Mucosa of descending colon (tissue), 3 donors: ENCODE results near the gene SFXN3. TPM values are rescaled to one million over a fixed set of nuclear protein-coding genes. Genes with fewer than 3 reads are reported as not detected.
A peak's percentile ranks its signal among the peaks of the same experiment; 100 is the strongest.

Experiments used
- ATAC-seq: fragments of 200-7000 bp; cut with Tn5 transposase; one replicate; pipeline ENCODE4 v1.9.1; 2020; ENCODE audit warnings: mild to moderate bottlenecking, moderate library complexity
- DNase-seq, 3 donors: peaks; one replicate each; pipeline ENCODE4 v3.0.0-alpha.2; 2020
- H3K36me3 ChIP-seq: fragments of 200-600 bp; one replicate; pipeline ENCODE4 v1.8.0; 2021; ENCODE audit warnings: low read depth, mild to moderate bottlenecking
- H3K4me1 ChIP-seq: fragments of 200-600 bp; one replicate; pipeline ENCODE4 v1.8.0; 2021; ENCODE audit warnings: low read depth, mild to moderate bottlenecking
- H3K4me3 ChIP-seq: fragments of 200-600 bp; one replicate; pipeline ENCODE4 v1.8.0; 2021; ENCODE audit warnings: mild to moderate bottlenecking
- H3K9me3 ChIP-seq: fragments of 200-600 bp; one replicate; pipeline ENCODE4 v1.8.0; 2021; ENCODE audit warnings: mild to moderate bottlenecking
- intact Hi-C, 2 donors: fragments of 100-400 bp; cut with DNase I in 1 of 2; cut with micrococcal nuclease in 1 of 2; formaldehyde crosslinking; loops; one replicate each; pipeline versions ENCODE4 v1.11.0 to v1.11.1; 2022; cut with DNase I, micrococcal nuclease
- total RNA-seq, 3 donors: library from RNA; stranded (reverse); fragmentation: NEBNext Ultra II Directional in 2 of 3; extraction: Animal tissue kit (Norgen Biotek cat#: 25700) in 2 of 3; gene quantifications; one replicate each; pipeline versions ENCODE4 v1.2.1 to v1.2.4, GENCODE V29; 2021 to 2023
- TF ChIP-seq, protein P1 (sequence below): fragments of 200-600 bp; IDR thresholded peaks from one replicate; pipeline ENCODE4 v1.8.0; 2022; ENCODE audit warnings: antibody characterized with exemption, mild to moderate bottlenecking
- donor health status: DM: no; HTN: no; CAD: no; lungs with moderate emphysema.
- donor health status: DM: no; HTN: no; CAD: no.
- donor health status: DM: no; HTN: yes; CAD: no.

Gene SFXN3
- total RNA-seq, 3 donors from 2014 or later, result 8.7 to 28.7 (median 28.0) TPM

DNA sequence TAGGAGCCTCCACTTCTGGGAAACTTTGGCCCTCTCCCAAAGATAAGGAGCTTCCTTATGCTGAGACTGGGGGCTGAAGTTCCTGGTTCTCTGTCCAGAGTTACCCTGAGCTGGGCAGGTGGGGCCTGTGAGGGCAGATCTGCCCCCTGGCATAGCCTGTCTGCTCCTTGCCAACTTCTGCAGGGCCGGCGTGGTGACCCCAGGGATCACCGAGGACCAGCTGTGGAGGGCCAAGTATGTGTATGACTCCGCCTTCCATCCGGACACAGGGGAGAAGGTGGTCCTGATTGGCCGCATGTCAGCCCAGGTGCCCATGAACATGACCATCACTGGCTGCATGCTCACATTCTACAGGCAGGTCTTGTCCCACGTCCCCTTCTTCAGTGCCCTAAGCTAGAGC lies 4.3 kb downstream of the SFXN3 start:
- peaks cover 27% of the 10 kb centered on the region for H3K4me1 ChIP-seq
- DNase-seq, result peak in 1 of 3 donors; percentile 42
- no peaks in the 10 kb centered on the region for H3K36me3 ChIP-seq
- H3K4me3 ChIP-seq, result no peak overlapping the region
- TF ChIP-seq, protein P1, sequence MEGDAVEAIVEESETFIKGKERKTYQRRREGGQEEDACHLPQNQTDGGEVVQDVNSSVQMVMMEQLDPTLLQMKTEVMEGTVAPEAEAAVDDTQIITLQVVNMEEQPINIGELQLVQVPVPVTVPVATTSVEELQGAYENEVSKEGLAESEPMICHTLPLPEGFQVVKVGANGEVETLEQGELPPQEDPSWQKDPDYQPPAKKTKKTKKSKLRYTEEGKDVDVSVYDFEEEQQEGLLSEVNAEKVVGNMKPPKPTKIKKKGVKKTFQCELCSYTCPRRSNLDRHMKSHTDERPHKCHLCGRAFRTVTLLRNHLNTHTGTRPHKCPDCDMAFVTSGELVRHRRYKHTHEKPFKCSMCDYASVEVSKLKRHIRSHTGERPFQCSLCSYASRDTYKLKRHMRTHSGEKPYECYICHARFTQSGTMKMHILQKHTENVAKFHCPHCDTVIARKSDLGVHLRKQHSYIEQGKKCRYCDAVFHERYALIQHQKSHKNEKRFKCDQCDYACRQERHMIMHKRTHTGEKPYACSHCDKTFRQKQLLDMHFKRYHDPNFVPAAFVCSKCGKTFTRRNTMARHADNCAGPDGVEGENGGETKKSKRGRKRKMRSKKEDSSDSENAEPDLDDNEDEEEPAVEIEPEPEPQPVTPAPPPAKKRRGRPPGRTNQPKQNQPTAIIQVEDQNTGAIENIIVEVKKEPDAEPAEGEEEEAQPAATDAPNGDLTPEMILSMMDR, result no peak
- ATAC-seq, result no peak
- intact Hi-C loops, result no loop called here
- no peaks in the 10 kb centered on the region for H3K9me3 ChIP-seq

DNA sequence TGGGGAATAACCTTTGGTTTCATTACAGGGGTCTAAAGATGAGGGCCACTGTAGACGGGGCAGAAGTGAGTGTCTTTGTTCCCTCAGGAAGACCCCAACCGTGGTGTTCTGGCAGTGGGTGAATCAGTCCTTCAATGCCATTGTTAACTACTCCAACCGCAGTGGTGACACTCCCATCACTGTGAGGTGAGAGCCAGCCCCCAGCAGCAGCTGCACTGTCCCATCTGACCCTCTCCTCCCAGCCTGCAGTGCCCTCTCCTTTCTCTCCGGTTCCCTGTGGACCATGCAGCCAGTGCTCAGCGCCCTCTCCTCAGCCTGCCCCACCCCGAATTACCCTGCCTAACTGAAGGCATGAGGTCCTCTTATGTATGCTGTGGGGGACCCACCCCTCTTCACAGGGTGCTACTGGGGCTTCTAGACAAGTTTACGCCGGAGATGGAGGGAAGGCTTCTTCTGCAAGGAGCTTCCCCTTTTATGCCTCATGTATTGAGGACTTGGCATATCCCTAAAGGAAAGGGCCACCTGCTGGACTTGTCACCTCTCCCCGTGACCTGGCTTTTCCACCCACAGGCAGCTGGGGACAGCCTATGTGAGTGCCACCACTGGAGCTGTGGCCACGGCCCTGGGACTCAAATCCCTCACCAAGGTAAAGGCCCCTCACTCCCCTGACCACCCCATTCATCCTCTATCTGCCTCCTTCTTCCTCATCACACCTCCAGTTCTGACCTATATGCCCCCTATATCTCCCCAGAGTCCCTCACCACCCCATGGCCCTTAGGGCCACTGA lies 5.1 kb downstream of the SFXN3 start:
- peaks cover 21% of the 10 kb centered on the region for H3K4me1 ChIP-seq
- no peak for ATAC-seq
- no peaks in the 10 kb centered on the region for H3K36me3 ChIP-seq
- H3K9me3 ChIP-seq, result no peaks in the 10 kb centered on the region
- TF ChIP-seq, protein P1, result no peak
- intact Hi-C loops, result no loop called here
- H3K4me3 ChIP-seq, result no peak overlapping the region
- peak in 1 of 3 donors; percentile 37 for DNase-seq

DNA sequence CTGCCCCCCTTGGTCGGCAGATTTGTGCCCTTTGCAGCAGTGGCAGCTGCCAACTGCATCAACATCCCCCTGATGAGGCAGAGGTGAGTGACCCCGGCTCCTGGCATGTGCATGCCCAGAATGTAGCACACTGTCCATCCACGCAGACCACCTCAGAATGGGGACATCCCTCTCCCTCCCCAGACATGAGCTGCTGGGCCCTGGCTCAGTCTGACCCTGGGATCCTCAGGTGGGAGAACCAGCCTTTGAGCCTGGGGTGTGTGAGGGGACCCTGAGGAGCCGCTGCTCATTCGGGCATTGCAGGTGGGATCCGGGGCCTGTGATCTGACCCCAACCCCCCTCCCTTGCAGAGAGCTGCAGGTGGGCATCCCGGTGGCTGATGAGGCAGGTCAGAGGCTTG lies 5.7 kb downstream of the SFXN3 start:
- H3K4me3 ChIP-seq, result no peak overlapping the region
- TF ChIP-seq, protein P1, result no peak
- intact Hi-C loops, result no loop called here
- H3K36me3 ChIP-seq, result no peaks in the 10 kb centered on the region
- H3K4me1 ChIP-seq, result peaks cover 23% of the 10 kb centered on the region
- DNase-seq (peak in 1 of 3 donors; percentile 32), ATAC-seq (no peak)
- H3K9me3 ChIP-seq, result no peaks in the 10 kb centered on the region

DNA sequence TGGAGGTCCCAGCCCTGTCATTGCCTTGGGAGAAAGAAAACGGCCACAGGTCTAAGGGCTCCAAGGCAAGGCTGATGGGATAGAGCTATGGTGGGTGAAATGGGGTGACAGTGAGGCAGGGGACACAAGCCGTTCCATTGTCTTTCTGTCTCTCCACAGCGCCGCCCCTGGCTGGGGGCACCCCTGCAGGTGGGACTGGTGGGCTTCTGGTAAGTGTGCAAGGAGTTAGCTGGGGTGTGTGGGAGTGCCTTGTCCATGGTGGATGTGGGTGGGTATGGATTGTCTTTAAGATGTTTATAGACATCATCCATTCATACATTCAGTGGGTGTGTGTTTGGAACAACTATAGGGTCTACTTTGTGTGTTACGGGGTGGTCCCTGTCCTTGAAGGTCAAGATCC lies 7.5 kb downstream of the SFXN3 start:
- Histone ChIP-seq H3K4me3 (no peak overlapping the region), H3K9me3 (no peaks in the 10 kb centered on the region), H3K4me1 (peaks cover 20% of the 10 kb centered on the region), H3K36me3 (no peaks in the 10 kb centered on the region)
- DNase-seq (peak in 1 of 3 donors; percentile 38), ATAC-seq (no peak)
- intact Hi-C loops, result no loop called here
- TF ChIP-seq, protein P1, result no peak

DNA sequence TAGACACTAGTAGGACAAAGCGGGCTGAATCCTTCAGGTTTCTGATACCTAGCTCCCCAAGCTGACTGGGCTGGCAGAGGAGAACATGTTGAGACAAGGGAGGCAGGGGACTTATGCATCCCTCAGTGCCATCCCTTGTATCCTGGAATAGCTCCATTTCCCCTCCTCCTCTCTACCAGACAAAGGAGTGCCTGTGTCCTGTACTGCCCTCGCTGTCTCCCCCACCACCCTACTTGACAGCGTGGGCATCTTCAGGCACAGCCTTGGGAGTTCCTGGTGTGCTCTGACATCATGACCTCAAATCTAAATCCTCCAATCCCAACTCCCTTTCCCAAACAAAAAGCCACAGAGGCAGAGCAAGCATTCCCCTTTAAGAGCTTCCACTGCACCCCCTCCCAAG lies 9.0 kb downstream of the SFXN3 start:
- TF ChIP-seq, protein P1, result no peak
- Histone ChIP-seq H3K9me3 (no peaks in the 10 kb centered on the region), H3K4me1 (peaks cover 26% of the 10 kb centered on the region), H3K36me3 (no peaks in the 10 kb centered on the region), H3K4me3 (no peak overlapping the region)
- intact Hi-C loops, result no loop called here
- DNase-seq (no peak), ATAC-seq (no peak)
